Transverse colon (tissue), 4 donors: Measurements from ENCODE around the gene RASSF1. TPM values are rescaled to one million over a fixed set of nuclear protein-coding genes. Genes with fewer than 3 reads are reported as not detected.
A peak's percentile ranks its signal among the peaks of the same experiment; 100 is the strongest.

Experiments used
- DNase-seq: peaks from one replicate; pipeline ENCODE4 v3.0.0-alpha.2; 2019
- H3K27ac ChIP-seq, 4 donors: fragments of 200-600 bp; sonication (generic); 2 replicates each; pipeline ENCODE4 v1.5.1; 2016 to 2018; ENCODE audit warnings: inconsistent platforms in 4 of 4
- H3K27me3 ChIP-seq: fragments of 200-600 bp; sonication (generic); 2 replicates; pipeline ENCODE4 v1.5.1; 2017; ENCODE audit warnings: inconsistent platforms
- H3K36me3 ChIP-seq, 4 donors: fragments of 200-600 bp; sonication (generic); 2 replicates each; pipeline ENCODE4 v1.5.1; 2017 to 2019; ENCODE audit warnings: inconsistent platforms in 4 of 4
- H3K4me1 ChIP-seq, 4 donors: fragments of 200-600 bp; sonication (generic); 2 replicates each; pipeline ENCODE4 v1.5.1; 2017 to 2020; ENCODE audit warnings: inconsistent platforms in 4 of 4
- H3K4me3 ChIP-seq, 4 donors: fragments of 200-600 bp; sonication (generic); 1 replicate in 1 of 4; 2 replicates in 3 of 4; pipeline versions ENCODE4 v1.5.1 to v1.6.1; 2017 to 2019; ENCODE audit warnings: inconsistent platforms in 4 of 4
- H3K9me3 ChIP-seq, 2 donors: fragments of 200-600 bp; sonication (generic); 2 replicates each; pipeline ENCODE4 v1.5.1; 2017 to 2019; ENCODE audit warnings: inconsistent platforms in 2 of 2
- CTCF ChIP-seq, 5 experiments: fragments of 200-600 bp in 3 of 5; fragments of 450-650 bp in 2 of 5; sonication (generic) in 3 of 5; IDR thresholded peaks; 1 replicate in 2 of 5; 2 replicates in 3 of 5; pipeline ENCODE4 v1.5.1; 2016 to 2017; ENCODE audit warnings: antibody characterized with exemption in 5 of 5, inconsistent platforms in 3 of 5, mild to moderate bottlenecking in 2 of 5, moderate library complexity in 1 of 5
- EP300 ChIP-seq: sonication (generic); formaldehyde crosslinking; IDR thresholded peaks from one replicate; pipeline ENCODE4 v1.6.1; 2017; ENCODE audit warnings: antibody characterized with exemption, low read depth
- POLR2A ChIP-seq: fragments of 450-650 bp; IDR thresholded peaks from one replicate; pipeline ENCODE4 v1.6.1; 2016; ENCODE audit warnings: antibody characterized with exemption, mild to moderate bottlenecking, moderate library complexity
- POLR2AphosphoS5 ChIP-seq, 3 donors: sonication (generic); formaldehyde crosslinking; IDR thresholded peaks; one replicate each; pipeline ENCODE4 v1.6.1; 2016; ENCODE audit warnings: antibody characterized with exemption in 3 of 3
- WGBS, 2 donors: methylation state at CpG; one replicate each; pipeline ENCODE4 v1.1.5; 2018; ENCODE audit warnings: low coverage in 1 of 2; 5-methylcytosine and 5-hydroxymethylcytosine counted together
- in situ Hi-C, 4 donors: fragments of 200-750 bp; cut with MboI; loops; one replicate each; pipeline versions ENCODE4 v1.15.0 to v1.15.1; 2017; ENCODE audit warnings: low sequenced_read_pairs in 3 of 4, low pct_ligation_motif_present in 1 of 4, low pct_unique_long_range_greater_than_20kb in 1 of 4
- intact Hi-C: fragments of 100-400 bp; cut with DNase I; formaldehyde crosslinking; loops from one replicate; pipeline ENCODE4 v1.15.1; 2023; ENCODE audit warnings: low total_unique reads
- total RNA-seq, 4 donors: library from RNA; depleted of rRNA; stranded (reverse); fragments of >200 nt; gene quantifications; one replicate each; pipeline ENCODE4 v1.1.0, GENCODE V29; 2016

RASSF1 gene
- total RNA-seq, 4 donors from 2014 or later = 9.8 to 29.2 (median 21.7) TPM

GRCh38 chr3:50350527-50351322 lies 10.1 kb upstream of the RASSF1 start, which contains the start of the genes CYB561D2 and NPRL2:
Gene CYB561D2, plus strand, starts transcription at chr3:50350862. Its CDS starts 572 bp downstream, at chr3:50351434.
Gene NPRL2, minus strand, starts transcription at chr3:50350775. Its CDS starts 123 bp downstream, at chr3:50350652.
- Histone ChIP-seq H3K4me3 (peak within 1 kb of the TSS; percentile 51 to 73 (median 66)), H3K9me3 (no peaks in the 10 kb centered on the region), H3K36me3 (peaks cover 0 to 15% (median 6%) of the 10 kb centered on the region in 4 donors), H3K27ac (peak within 1 kb of the TSS; percentile 86 to 95 (median 92)), H3K4me1 (peaks cover 21 to 39% (median 30%) of the 10 kb centered on the region in 4 donors), H3K27me3 (no peaks in the 10 kb centered on the region)
- intact Hi-C loops (no loop called here), in situ Hi-C loops (loop anchor here in 1 of 4 donors (25.0 kb wide), 1 partner anchor 212 kb away; the partner anchor contains the start of genes C3orf18 and HEMK1)
- 0% methylated on average over 36 of the region's 64 CpGs; no CpG with 5 or more reads in 1 of the 2 donors for WGBS, 2 donors
- TF ChIP-seq EP300 (no peak), POLR2A (peak; percentile 93), CTCF (IDR thresholded peaks at IDR 0.05) (peak in 1 of 5 experiments; percentile 8), POLR2AphosphoS5 (IDR thresholded peaks at IDR 0.05) (peak; percentile 89 to 97 (median 90))
- peak; percentile 99 for DNase-seq

- DNase-seq = no peak
- peak overlapping the region; percentile 43 to 67 (median 58) for H3K4me3 ChIP-seq
- H3K36me3 ChIP-seq = peaks cover 0 to 14% (median 5%) of the 10 kb centered on the region in 4 donors
- no peaks in the 10 kb centered on the region for H3K27me3 ChIP-seq
- in situ Hi-C loops (loop anchor here in 1 of 4 donors (25.0 kb wide), 1 partner anchor 212 kb away; the partner anchor contains the start of genes C3orf18 and HEMK1), intact Hi-C loops (no loop called here)
- peak overlapping the region; percentile 86 to 95 (median 92) for H3K27ac ChIP-seq
- 11 to 40% methylated on average over 1 to 7 of the region's 7 CpGs for WGBS, 2 donors
- TF ChIP-seq CTCF (IDR thresholded peaks at IDR 0.05) (no peak), EP300 (no peak), POLR2AphosphoS5 (IDR thresholded peaks at IDR 0.05) (no peak), POLR2A (no peak)
- H3K9me3 ChIP-seq = no peaks in the 10 kb centered on the region
- H3K4me1 ChIP-seq = peaks cover 25 to 41% (median 33%) of the 10 kb centered on the region in 4 donors
These were observed 9.5 kb upstream of the RASSF1 start for GRCh38 chr3:50350213-50350526.

- no peak overlapping the region for H3K4me3 ChIP-seq
- H3K36me3 ChIP-seq = no peaks in the 10 kb centered on the region
- TF ChIP-seq POLR2A (no peak), POLR2AphosphoS5 (IDR thresholded peaks at IDR 0.05) (no peak), CTCF (IDR thresholded peaks at IDR 0.05) (peak; percentile 45 to 60 (median 57)), EP300 (no peak)
- in situ Hi-C loops = loop anchor here in 1 of 4 donors (10.0 kb wide), 1 partner anchor 188 kb away; no protein-coding TSS in a partner anchor
- intact Hi-C loops = loop anchor here (10.0 kb wide), 1 partner anchor 198 kb away; no protein-coding TSS in a partner anchor
- H3K4me1 ChIP-seq = peaks cover 25 to 43% (median 35%) of the 10 kb centered on the region in 4 donors
- peak overlapping the region in 1 of 4 donors; percentile 27 for H3K27ac ChIP-seq
- no peaks in the 10 kb centered on the region for H3K9me3 ChIP-seq
- 0 to 26% methylated on average over 10 to 14 of the region's 14 CpGs for WGBS, 2 donors
- no peaks in the 10 kb centered on the region for H3K27me3 ChIP-seq
- peak; percentile 79 for DNase-seq
These were observed 6.7 kb upstream of the RASSF1 start for GRCh38 chr3:50347187-50347813.
